Endothelial cell of umbilical vein (primary cell): ENCODE measurements around the gene TRIM47.

ENCODE experiments used
- CTCF ChIP-seq, 2 donors: IDR thresholded peaks; 1 replicate in 1 of 2; 2 replicates in 1 of 2; pipeline ENCODE4 v1.5.1; 2011; ENCODE audit warnings: low read length in 2 of 2, mild to moderate bottlenecking in 2 of 2, moderate library complexity in 2 of 2, control low read depth in 1 of 2, inconsistent platforms in 1 of 2, low read depth in 1 of 2; ENCODE audit not compliant: insufficient read depth in 1 of 2; ENCODE audit errors: extremely low read depth in 1 of 2
- FOS ChIP-seq: IDR thresholded peaks from 2 replicates; pipeline ENCODE4 v1.6.1; 2011; ENCODE audit warnings: mild to moderate bottlenecking, low read length, moderate library complexity, borderline replicate concordance; ENCODE audit not compliant: insufficient read depth
- JUN ChIP-seq: IDR thresholded peaks from 2 replicates; pipeline ENCODE4 v1.6.1; 2011; ENCODE audit warnings: borderline replicate concordance, low read depth; ENCODE audit not compliant: insufficient read length, insufficient read depth
- MYC ChIP-seq: IDR thresholded peaks from one replicate; pipeline ENCODE4 v1.6.1; 2011; ENCODE audit warnings: mild to moderate bottlenecking, low read depth, low read length
- POLR2A ChIP-seq: IDR thresholded peaks from 2 replicates; pipeline ENCODE4 v1.6.1; 2012; ENCODE audit warnings: low read depth, mild to moderate bottlenecking, control low read depth, low read length
- POLR2AphosphoS5 ChIP-seq: IDR thresholded peaks from 2 replicates; pipeline ENCODE4 v1.6.1; 2012; ENCODE audit warnings: low read depth, mild to moderate bottlenecking, control low read depth, low read length, moderate library complexity; ENCODE audit not compliant: insufficient read depth

DNA sequence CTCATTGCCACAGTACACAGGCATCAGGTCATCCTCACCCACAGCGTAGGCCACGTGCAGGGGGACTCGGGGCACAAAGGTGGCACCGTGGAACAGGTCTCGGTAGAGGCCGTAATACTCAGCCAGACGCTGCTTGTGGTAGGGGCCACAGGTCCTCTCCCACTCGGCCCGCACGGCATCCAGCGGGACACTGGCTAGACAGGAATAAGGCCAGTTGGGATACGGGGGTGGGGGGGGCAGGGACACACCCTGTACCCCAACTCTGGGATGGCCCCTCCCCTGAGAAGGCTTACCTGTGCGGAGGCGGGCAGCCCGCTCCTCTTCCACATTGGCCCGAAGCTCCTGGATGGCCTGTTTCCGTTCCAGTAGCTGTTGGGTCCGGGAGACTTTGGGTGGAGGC is 23.3 kb upstream of the TRIM47 start:
- TF ChIP-seq CTCF (IDR thresholded peaks at IDR 0.05; ENCODE audit: extremely low read depth in 1 of 2, insufficient read depth in 1 of 2, low read depth in 1 of 2, low read length in 2 of 2) (no peak), FOS (no peak), POLR2A (no peak), POLR2AphosphoS5 (no peak), JUN (no peak), MYC (no peak)
